ENCODE measurements around the gene RASA4. TPM values are rescaled to one million over a fixed set of nuclear protein-coding genes. Genes with fewer than 3 reads are reported as not detected.

RASA4 gene
- total RNA-seq = 5.6 and 11.8 TPM in 2 replicates

GRCh38 chr7:102616507-102617125 is at the start of gene RASA4:
RASA4 (minus strand) TSS chr7:102616756; CDS start chr7:102616689, 67 bp downstream.

DNA sequence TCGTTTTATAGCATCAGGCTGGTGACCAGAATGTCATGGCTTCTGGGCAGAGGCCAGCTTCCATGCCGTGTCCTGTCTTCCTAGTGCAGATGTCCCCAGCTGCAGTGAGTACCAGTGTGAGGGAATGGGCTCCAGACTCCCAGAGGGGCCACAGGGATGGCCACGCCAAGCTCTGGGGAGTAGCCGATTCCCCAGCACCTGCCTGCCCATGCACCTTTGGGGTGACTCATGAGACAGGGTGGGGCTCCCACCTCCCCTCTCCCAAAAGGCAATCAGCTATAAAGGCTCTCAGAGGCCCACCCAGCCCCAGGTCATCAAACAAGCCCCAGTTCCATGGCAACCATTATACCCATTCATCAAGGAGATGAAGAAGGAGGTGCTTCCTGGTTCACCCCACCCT is 33.4 kb upstream of the RASA4 start, which contains the start of gene SPDYE2B:
TSS of gene SPDYE2B (plus strand) at position 396 of the 400 bp plus-strand sequence. CDS start 2,030 bp downstream, outside the sequence.

DNA sequence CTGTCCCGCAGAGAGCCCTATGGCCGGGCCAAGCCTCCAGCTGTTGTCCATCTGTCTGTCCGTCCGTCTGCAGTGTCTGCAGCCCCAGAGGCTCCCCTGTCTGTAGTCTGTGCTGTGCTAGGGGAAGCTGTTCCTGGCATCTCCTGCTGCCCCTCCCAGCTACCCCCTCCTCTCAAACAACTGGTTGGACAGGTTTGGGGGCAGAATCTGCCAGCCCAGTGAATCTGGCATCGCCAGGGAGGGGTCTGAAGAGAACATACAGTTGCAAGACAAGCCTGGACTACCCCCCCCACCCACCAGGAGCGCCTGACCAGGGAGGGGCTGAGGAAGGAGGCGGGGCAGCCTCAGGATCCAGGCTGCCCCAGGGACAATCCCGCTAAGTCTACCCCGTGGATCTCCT is 26.1 kb upstream of the RASA4 start, which contains the start of gene UPK3BL1:
TSS of gene UPK3BL1 (minus strand) at position 101 of the 400 bp plus-strand sequence. CDS start at position 51, 50 bp downstream.

GRCh38 chr7:102572261-102573239 is 44.0 kb downstream of the RASA4 start, which contains the start of gene POLR2J3:
POLR2J3 (minus strand) TSS chr7:102572583; CDS start chr7:102572521, 62 bp downstream.

GRCh38 chr7:102550808-102551422 is 65.6 kb downstream of the RASA4 start, which contains the start of gene SPDYE2:
SPDYE2 (plus strand) TSS chr7:102551226; CDS start chr7:102553256, 2,030 bp downstream.

DNA sequence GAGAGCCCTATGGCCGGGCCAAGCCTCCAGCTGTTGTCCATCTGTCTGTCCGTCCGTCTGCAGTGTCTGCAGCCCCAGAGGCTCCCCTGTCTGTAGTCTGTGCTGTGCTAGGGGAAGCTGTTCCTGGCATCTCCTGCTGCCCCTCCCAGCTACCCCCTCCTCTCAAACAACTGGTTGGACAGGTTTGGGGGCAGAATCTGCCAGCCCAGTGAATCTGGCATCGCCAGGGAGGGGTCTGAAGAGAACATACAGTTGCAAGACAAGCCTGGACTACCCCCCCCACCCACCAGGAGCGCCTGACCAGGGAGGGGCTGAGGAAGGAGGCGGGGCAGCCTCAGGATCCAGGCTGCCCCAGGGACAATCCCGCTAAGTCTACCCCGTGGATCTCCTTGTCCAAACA is 73.0 kb downstream of the RASA4 start, which contains the start of gene UPK3BL2:
TSS of gene UPK3BL2 (minus strand) at position 101 of the 400 bp plus-strand sequence. CDS start at position 41, 60 bp downstream.

Other genes starting within 250 kb of the RASA4 start
- 13.3 and 15.0 TPM in 2 replicates for gene PRKRIP1, start 220.4 kb downstream of the RASA4 start, total RNA-seq
- gene ORAI2, start 183.2 kb downstream of the RASA4 start, total RNA-seq = 8.0 and 15.7 TPM in 2 replicates
- gene ALKBH4, start 151.9 kb downstream of the RASA4 start, total RNA-seq = 11.8 and 14.9 TPM in 2 replicates
- 14.4 and 31.0 TPM in 2 replicates for gene LRWD1, start 151.8 kb downstream of the RASA4 start, total RNA-seq
- 24.7 and 40.1 TPM in 2 replicates for gene POLR2J, start 137.8 kb downstream of the RASA4 start, total RNA-seq
- 0.51 and 2.5 TPM in 2 replicates for gene RASA4B, start 99.0 kb downstream of the RASA4 start, total RNA-seq
- gene UPK3BL2, start 73.1 kb downstream of the RASA4 start, total RNA-seq = 106 and 157 TPM in 2 replicates
- gene SPDYE2, start 65.5 kb downstream of the RASA4 start, total RNA-seq = not detected in 2 replicates
- gene POLR2J3, start 44.2 kb downstream of the RASA4 start, total RNA-seq = 3.4 and 10.8 TPM in 2 replicates
- gene UPK3BL1, start 26.0 kb upstream of the RASA4 start, total RNA-seq = 1,784 and 2,271 TPM in 2 replicates
- gene SPDYE2B, start 33.6 kb upstream of the RASA4 start, total RNA-seq = not detected in 2 replicates
- gene POLR2J2, start 54.9 kb upstream of the RASA4 start, total RNA-seq = 0.19 and 4.0 TPM in 2 replicates
- gene FAM185A, start 132.2 kb upstream of the RASA4 start, total RNA-seq = 8.0 and 9.2 TPM in 2 replicates